Measurements from ENCODE around the gene SLC22A9.
"Not testable (repeated sequence)": the region's sequence is repeated elsewhere in the genome, so short reads cannot be mapped to it uniquely, and the experiment has no call there.

Gene SLC22A9

GRCh38 chr11:63369165-63369970 is at the start of gene SLC22A9:
TSS of gene SLC22A9 (plus strand) at chr11:63369785. CDS start at chr11:63370057, 272 bp downstream.
- Histone ChIP-seq H3K27ac (ENCODE audit: low read length) (no peak within 1 kb of the TSS), H3K9ac (ENCODE audit: low read depth, low read length) (no peak within 1 kb of the TSS), H3K4me3 (ENCODE audit: low read length) (no peak within 1 kb of the TSS), H3K4me1 (ENCODE audit: insufficient read depth, low read length) (no peaks in the 10 kb centered on the region), H3K9me3 (ENCODE audit: insufficient read depth, low read depth, low read length) (no peaks in the 10 kb centered on the region), H3K27me3 (ENCODE audit: insufficient read depth, low read length) (no peaks in the 10 kb centered on the region), H3K36me3 (ENCODE audit: insufficient read depth, low read depth, low read length) (no peaks in the 10 kb centered on the region)

GRCh38 chr11:63321723-63322122 is 47.9 kb upstream of the SLC22A9 start:
- Histone ChIP-seq H3K4me1 (ENCODE audit: insufficient read depth, low read length) (no peaks in the 10 kb centered on the region), H3K27ac (ENCODE audit: low read length) (no peak overlapping the region), H3K9ac (ENCODE audit: low read depth, low read length) (no peak overlapping the region), H3K36me3 (ENCODE audit: insufficient read depth, low read depth, low read length) (no peaks in the 10 kb centered on the region), H3K4me3 (ENCODE audit: low read length) (no peak overlapping the region), H3K9me3 (ENCODE audit: insufficient read depth, low read depth, low read length) (peaks cover 10% of the 10 kb centered on the region; the same call in 1 of the 2 replicates), H3K27me3 (ENCODE audit: insufficient read depth, low read length) (no peaks in the 10 kb centered on the region)

GRCh38 chr11:63335089-63335488 is 34.5 kb upstream of the SLC22A9 start:
- not testable (repeated sequence) for H3K27ac ChIP-seq (ENCODE audit: low read length); H3K36me3 ChIP-seq (ENCODE audit: insufficient read depth, low read depth, low read length); H3K27me3 ChIP-seq (ENCODE audit: insufficient read depth, low read length); H3K4me1 ChIP-seq (ENCODE audit: insufficient read depth, low read length); H3K4me3 ChIP-seq (ENCODE audit: low read length); H3K9ac ChIP-seq (ENCODE audit: low read depth, low read length)
- H3K9me3 ChIP-seq (ENCODE audit: insufficient read depth, low read depth, low read length) = peaks cover 11% of the 10 kb centered on the region; the same call in 1 of the 2 replicates

- H3K4me3 ChIP-seq (ENCODE audit: low read length) = no peak overlapping the region
- no peaks in the 10 kb centered on the region for H3K4me1 ChIP-seq (ENCODE audit: insufficient read depth, low read length)
- no peaks in the 10 kb centered on the region for H3K36me3 ChIP-seq (ENCODE audit: insufficient read depth, low read depth, low read length)
- H3K9me3 ChIP-seq (ENCODE audit: insufficient read depth, low read depth, low read length) = peaks cover 11% of the 10 kb centered on the region; the same call in 1 of the 2 replicates
- H3K9ac ChIP-seq (ENCODE audit: low read depth, low read length) = no peak overlapping the region
- H3K27me3 ChIP-seq (ENCODE audit: insufficient read depth, low read length) = no peaks in the 10 kb centered on the region
- no peak overlapping the region for H3K27ac ChIP-seq (ENCODE audit: low read length)
Observed at GRCh38 chr11:63337070-63337469, 32.5 kb upstream of the SLC22A9 start.

- Histone ChIP-seq H3K4me3 (ENCODE audit: low read length) (no peak overlapping the region), H3K4me1 (ENCODE audit: insufficient read depth, low read length) (no peaks in the 10 kb centered on the region), H3K36me3 (ENCODE audit: insufficient read depth, low read depth, low read length) (no peaks in the 10 kb centered on the region), H3K27ac (ENCODE audit: low read length) (no peak overlapping the region), H3K9ac (ENCODE audit: low read depth, low read length) (no peak overlapping the region), H3K9me3 (ENCODE audit: insufficient read depth, low read depth, low read length) (no peaks in the 10 kb centered on the region), H3K27me3 (ENCODE audit: insufficient read depth, low read length) (no peaks in the 10 kb centered on the region)
Observed at GRCh38 chr11:63343130-63343529, 26.5 kb upstream of the SLC22A9 start.

- H3K27ac ChIP-seq (ENCODE audit: low read length) = no peak overlapping the region
- H3K4me1 ChIP-seq (ENCODE audit: insufficient read depth, low read length) = no peaks in the 10 kb centered on the region
- H3K9ac ChIP-seq (ENCODE audit: low read depth, low read length) = no peak overlapping the region
- H3K36me3 ChIP-seq (ENCODE audit: insufficient read depth, low read depth, low read length) = no peaks in the 10 kb centered on the region
- H3K27me3 ChIP-seq (ENCODE audit: insufficient read depth, low read length) = no peaks in the 10 kb centered on the region
- no peak overlapping the region for H3K4me3 ChIP-seq (ENCODE audit: low read length)
- peaks cover 7% of the 10 kb centered on the region for H3K9me3 ChIP-seq (ENCODE audit: insufficient read depth, low read depth, low read length)
Observed at GRCh38 chr11:63352144-63352543, 17.4 kb upstream of the SLC22A9 start.

GRCh38 chr11:63362196-63362793 is 7.3 kb upstream of the SLC22A9 start:
- no peak overlapping the region for H3K27ac ChIP-seq (ENCODE audit: low read length)
- H3K27me3 ChIP-seq (ENCODE audit: insufficient read depth, low read length) = no peaks in the 10 kb centered on the region
- H3K4me3 ChIP-seq (ENCODE audit: low read length) = no peak overlapping the region
- no peak overlapping the region for H3K9ac ChIP-seq (ENCODE audit: low read depth, low read length)
- H3K4me1 ChIP-seq (ENCODE audit: insufficient read depth, low read length) = no peaks in the 10 kb centered on the region
- no peaks in the 10 kb centered on the region for H3K9me3 ChIP-seq (ENCODE audit: insufficient read depth, low read depth, low read length)
- H3K36me3 ChIP-seq (ENCODE audit: insufficient read depth, low read depth, low read length) = no peaks in the 10 kb centered on the region

GRCh38 chr11:63369971-63370588 is 495 bp downstream of the SLC22A9 start:
- Histone ChIP-seq H3K36me3 (ENCODE audit: insufficient read depth, low read depth, low read length) (no peaks in the 10 kb centered on the region), H3K9ac (ENCODE audit: low read depth, low read length) (no peak overlapping the region), H3K4me3 (ENCODE audit: low read length) (no peak overlapping the region), H3K27me3 (ENCODE audit: insufficient read depth, low read length) (no peaks in the 10 kb centered on the region), H3K4me1 (ENCODE audit: insufficient read depth, low read length) (no peaks in the 10 kb centered on the region), H3K9me3 (ENCODE audit: insufficient read depth, low read depth, low read length) (no peaks in the 10 kb centered on the region), H3K27ac (ENCODE audit: low read length) (no peak overlapping the region)

- Histone ChIP-seq H3K9me3 (ENCODE audit: insufficient read depth, low read depth, low read length) (no peaks in the 10 kb centered on the region), H3K27ac (ENCODE audit: low read length) (no peak overlapping the region)
Observed at GRCh38 chr11:63371396-63371795, 1.8 kb downstream of the SLC22A9 start.

GRCh38 chr11:63375434-63375833 is 5.8 kb downstream of the SLC22A9 start:
- Histone ChIP-seq H3K27me3 (ENCODE audit: insufficient read depth, low read length) (no peaks in the 10 kb centered on the region), H3K4me3 (ENCODE audit: low read length) (no peak overlapping the region), H3K9ac (ENCODE audit: low read depth, low read length) (no peak overlapping the region), H3K36me3 (ENCODE audit: insufficient read depth, low read depth, low read length) (no peaks in the 10 kb centered on the region), H3K4me1 (ENCODE audit: insufficient read depth, low read length) (no peaks in the 10 kb centered on the region), H3K9me3 (ENCODE audit: insufficient read depth, low read depth, low read length) (no peaks in the 10 kb centered on the region), H3K27ac (ENCODE audit: low read length) (no peak overlapping the region)

More at GRCh38 chr11:63371396-63371795, 1.8 kb downstream of the SLC22A9 start:
- Histone ChIP-seq H3K27me3 (ENCODE audit: insufficient read depth, low read length) (no peaks in the 10 kb centered on the region), H3K4me3 (ENCODE audit: low read length) (no peak overlapping the region), H3K9ac (ENCODE audit: low read depth, low read length) (no peak overlapping the region), H3K4me1 (ENCODE audit: insufficient read depth, low read length) (no peaks in the 10 kb centered on the region), H3K36me3 (ENCODE audit: insufficient read depth, low read depth, low read length) (no peaks in the 10 kb centered on the region)

GRCh38 chr11:63380130-63380529 is 10.5 kb downstream of the SLC22A9 start:
- Histone ChIP-seq H3K36me3 (ENCODE audit: insufficient read depth, low read depth, low read length) (no peaks in the 10 kb centered on the region), H3K4me3 (ENCODE audit: low read length) (no peak overlapping the region), H3K9ac (ENCODE audit: low read depth, low read length) (no peak overlapping the region), H3K27me3 (ENCODE audit: insufficient read depth, low read length) (no peaks in the 10 kb centered on the region), H3K27ac (ENCODE audit: low read length) (no peak overlapping the region), H3K9me3 (ENCODE audit: insufficient read depth, low read depth, low read length) (no peaks in the 10 kb centered on the region), H3K4me1 (ENCODE audit: insufficient read depth, low read length) (no peaks in the 10 kb centered on the region)

GRCh38 chr11:63395697-63396096 is 26.1 kb downstream of the SLC22A9 start:
- H3K36me3 ChIP-seq (ENCODE audit: insufficient read depth, low read depth, low read length) = no peaks in the 10 kb centered on the region
- H3K9ac ChIP-seq (ENCODE audit: low read depth, low read length) = no peak overlapping the region
- H3K27ac ChIP-seq (ENCODE audit: low read length) = no peak overlapping the region
- H3K4me3 ChIP-seq (ENCODE audit: low read length) = no peak overlapping the region
- no peaks in the 10 kb centered on the region for H3K4me1 ChIP-seq (ENCODE audit: insufficient read depth, low read length)
- H3K9me3 ChIP-seq (ENCODE audit: insufficient read depth, low read depth, low read length) = no peaks in the 10 kb centered on the region
- no peaks in the 10 kb centered on the region for H3K27me3 ChIP-seq (ENCODE audit: insufficient read depth, low read length)

Measured in iPS-20b (cell line).